Fibroblast of pulmonary artery (primary cell): ENCODE data around the gene TPCN2.

ENCODE experiments used
- DNase-seq: peaks from one replicate; pipeline ENCODE4 v3.0.0-alpha.2; 2010; ENCODE audit warnings: low read depth
- H3K4me3 ChIP-seq: replicated peaks from 2 replicates; pipeline ENCODE4 v1.5.1; 2011; ENCODE audit warnings: low read depth, mild to moderate bottlenecking, control low read depth, low read length, moderate library complexity
- TF ChIP-seq, protein P1 (sequence below): IDR thresholded peaks from 2 replicates; pipeline ENCODE4 v1.5.1; 2011; ENCODE audit warnings: mild to moderate bottlenecking, control low read depth, low read length, inconsistent platforms; ENCODE audit errors: missing control alignments

Gene TPCN2

DNA sequence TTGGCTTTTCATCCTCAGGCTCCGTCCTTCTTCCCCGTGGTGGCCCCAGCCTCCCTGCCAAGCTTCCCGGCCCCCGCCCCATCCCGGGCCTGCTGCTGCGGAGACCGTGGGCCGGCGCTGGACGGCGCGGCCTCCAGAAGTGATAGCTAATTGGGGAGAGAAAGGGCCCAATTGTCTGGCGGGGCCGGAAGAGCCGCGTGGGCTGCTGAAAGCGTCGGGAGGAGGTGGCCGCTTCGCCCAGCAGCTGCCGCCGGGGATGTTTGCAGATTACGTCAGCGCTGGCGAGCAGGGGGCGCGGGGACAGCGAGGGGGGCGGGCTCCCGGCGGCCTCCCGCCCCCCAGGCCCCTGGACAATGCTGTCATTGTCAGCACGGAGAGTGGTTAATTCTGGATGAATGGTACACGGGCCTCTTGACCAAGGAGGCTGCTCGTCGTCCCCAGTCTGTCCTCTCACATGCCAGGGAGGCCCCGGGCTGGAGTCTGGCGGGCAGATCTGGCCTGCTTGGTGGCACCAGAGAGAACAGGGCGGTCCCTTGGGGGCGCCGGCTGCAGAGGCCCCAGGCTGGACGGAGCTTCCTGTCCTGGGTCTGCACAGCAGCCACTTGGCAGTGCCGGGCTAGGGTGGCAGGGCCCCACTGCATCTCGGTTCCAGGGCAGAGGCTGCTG, 108.6 kb downstream of the TPCN2 start:
- TF ChIP-seq, protein P1, sequence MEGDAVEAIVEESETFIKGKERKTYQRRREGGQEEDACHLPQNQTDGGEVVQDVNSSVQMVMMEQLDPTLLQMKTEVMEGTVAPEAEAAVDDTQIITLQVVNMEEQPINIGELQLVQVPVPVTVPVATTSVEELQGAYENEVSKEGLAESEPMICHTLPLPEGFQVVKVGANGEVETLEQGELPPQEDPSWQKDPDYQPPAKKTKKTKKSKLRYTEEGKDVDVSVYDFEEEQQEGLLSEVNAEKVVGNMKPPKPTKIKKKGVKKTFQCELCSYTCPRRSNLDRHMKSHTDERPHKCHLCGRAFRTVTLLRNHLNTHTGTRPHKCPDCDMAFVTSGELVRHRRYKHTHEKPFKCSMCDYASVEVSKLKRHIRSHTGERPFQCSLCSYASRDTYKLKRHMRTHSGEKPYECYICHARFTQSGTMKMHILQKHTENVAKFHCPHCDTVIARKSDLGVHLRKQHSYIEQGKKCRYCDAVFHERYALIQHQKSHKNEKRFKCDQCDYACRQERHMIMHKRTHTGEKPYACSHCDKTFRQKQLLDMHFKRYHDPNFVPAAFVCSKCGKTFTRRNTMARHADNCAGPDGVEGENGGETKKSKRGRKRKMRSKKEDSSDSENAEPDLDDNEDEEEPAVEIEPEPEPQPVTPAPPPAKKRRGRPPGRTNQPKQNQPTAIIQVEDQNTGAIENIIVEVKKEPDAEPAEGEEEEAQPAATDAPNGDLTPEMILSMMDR: no peak
- DNase-seq: peak; percentile 57
- H3K4me3 ChIP-seq: no peak overlapping the region

DNA sequence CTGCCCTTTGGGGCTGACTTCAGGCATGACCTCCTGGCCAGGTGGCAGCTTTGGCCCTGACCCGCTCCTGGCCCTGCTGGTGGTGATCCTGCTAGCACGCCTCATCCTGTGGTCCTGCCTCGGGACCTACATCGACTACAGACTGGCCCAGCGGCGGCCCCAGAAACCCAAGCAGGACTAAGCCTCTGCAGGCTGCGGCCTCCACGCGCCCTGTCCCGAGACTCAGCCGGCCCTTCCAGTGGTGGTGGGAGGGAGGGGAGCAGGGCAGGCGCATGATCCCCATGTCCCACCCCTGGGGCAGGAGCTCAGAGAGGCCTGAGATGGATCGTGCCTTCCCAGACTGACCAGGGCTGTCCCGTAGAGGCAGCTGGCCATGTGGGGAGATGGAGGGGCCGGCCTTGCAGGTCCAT, 109.1 kb downstream of the TPCN2 start:
- no peak for DNase-seq
- no peak overlapping the region for H3K4me3 ChIP-seq
- TF ChIP-seq, protein P1: no peak

DNA sequence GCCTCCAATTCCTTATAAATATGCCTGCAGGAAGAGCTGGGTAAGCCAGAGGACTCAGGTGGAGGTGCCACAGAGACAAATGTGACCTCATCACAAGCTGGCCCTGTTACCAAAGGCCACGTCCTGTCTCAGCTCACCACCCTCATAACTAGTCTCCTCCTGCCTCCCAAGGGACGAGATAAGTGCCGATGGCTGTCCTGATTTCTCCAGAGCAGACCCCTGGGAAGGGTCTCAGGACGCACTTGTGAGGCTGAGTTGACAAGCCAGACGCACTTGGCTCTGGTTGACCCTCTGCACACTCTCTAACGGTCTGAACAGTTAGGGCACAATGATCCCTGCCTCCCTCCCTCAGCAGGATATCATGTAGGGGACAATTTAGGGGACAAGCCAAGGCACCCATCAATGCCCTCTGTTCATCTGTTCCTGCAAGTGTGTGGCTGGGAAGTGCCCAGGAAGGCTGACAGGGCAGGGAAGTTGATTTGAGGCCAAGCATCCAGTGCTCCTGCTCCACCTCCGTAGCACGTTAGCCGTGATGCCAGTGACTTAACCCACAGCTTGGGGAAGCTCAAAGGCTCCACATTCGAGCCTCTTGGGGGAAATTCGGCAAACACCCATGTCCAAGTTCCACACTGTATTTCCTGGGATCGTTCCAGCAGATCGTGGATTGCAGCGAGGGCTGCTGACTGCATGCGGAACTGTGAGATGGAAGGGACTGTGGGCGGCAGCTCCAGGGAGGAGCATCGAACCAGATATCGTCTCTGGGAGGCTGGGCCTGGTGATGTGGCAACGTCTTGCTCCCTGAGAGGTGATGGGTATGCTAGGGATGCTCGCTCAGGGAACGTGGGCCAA, 109.8 kb downstream of the TPCN2 start:
- TF ChIP-seq, protein P1: no peak
- no peak overlapping the region for H3K4me3 ChIP-seq
- no peak for DNase-seq

DNA sequence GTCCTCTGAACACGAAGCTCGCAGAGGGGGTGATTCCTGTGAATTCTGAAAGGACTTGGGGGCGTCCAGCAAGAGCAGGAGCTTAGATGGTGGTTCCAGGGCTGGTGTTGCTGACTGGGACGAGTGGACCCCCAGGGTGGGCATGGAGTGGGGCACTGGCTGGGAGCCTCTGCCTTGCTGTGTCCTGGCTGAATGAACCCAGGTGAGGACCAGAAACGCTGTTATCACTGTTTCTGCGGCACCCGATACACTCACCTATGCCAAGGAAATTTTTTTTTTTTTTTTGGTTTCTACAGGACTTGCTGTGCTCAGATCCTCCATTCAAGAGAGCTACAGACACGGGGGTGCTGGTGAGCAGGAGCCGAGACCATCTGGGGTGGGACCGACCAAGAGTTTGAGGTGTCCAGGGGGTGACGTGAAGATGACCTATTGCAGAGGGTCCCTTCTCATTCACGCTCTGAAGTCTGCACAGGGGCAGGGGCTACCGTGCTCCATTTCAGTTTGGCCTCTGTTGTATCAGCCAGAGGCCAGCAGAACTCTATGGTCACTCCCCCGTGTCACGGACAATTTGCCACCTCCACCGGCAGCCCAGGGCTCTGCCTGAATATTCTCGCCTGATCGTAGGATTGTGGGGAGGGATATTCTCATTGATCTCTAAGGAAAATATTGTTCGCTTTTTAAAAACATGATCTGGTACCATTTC, 110.6 kb downstream of the TPCN2 start:
- H3K4me3 ChIP-seq: no peak overlapping the region
- DNase-seq: no peak
- TF ChIP-seq, protein P1: no peak

DNA sequence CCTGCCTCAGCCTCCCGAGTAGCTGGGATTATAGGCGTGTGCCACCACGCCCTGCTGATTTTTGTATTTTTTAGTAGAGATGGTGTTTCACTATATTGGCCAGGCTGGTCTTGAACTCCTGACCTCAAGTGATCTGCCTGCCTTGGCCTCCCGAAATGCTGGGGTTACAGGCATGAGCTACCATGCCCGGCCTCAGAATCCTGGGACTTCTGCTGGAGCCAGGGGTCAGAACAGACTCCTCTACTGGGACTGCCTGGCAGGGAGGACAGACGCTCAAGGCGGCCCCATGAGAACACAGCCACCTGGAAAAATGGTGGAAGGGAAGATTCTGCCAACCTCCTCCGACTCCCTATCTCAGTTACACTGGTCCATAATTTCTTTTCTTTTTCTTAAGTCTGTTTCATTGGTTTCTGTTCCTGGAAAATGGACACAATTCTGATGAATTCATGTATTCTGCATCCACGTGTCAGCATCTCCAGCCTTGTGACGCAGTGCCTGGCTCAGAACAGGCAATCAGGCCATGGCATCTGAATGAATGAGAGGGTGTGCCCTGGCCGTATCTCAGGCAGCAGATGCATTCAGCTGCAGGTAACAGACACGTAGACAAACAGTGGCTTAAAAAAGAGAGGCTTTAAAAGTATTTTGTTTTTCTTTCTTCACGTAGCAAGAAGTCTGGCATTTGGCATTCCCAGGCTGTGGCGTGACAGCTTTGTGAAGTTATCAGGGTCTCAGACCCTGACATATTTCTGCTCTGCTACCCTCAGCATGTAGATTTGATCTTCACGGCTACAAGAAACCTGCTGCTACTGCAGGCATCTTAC, 111.8 kb downstream of the TPCN2 start:
- TF ChIP-seq, protein P1: no peak
- DNase-seq: no peak

DNA sequence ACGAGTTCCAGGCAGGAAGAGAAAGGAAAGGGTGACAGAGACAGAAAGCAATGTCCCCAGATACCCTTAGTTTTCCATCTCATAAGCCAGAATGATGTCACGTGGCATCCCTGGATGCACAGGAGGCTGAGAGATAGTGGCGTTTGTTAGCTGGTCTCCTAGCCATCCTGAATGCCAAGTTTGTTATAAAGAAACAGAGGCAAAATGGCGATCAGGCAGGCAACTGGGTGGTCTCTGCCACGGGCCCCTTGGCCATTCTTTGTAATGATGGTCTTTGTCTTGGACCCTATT, 112.3 kb downstream of the TPCN2 start:
- no peak for DNase-seq
- no peak overlapping the region for H3K4me3 ChIP-seq
- TF ChIP-seq, protein P1: no peak

More for the DNA sequence above, 111.8 kb downstream of the TPCN2 start:
- no peak overlapping the region for H3K4me3 ChIP-seq
